ENCODE measurements around the gene ELAVL3.

ELAVL3 gene

DNA sequence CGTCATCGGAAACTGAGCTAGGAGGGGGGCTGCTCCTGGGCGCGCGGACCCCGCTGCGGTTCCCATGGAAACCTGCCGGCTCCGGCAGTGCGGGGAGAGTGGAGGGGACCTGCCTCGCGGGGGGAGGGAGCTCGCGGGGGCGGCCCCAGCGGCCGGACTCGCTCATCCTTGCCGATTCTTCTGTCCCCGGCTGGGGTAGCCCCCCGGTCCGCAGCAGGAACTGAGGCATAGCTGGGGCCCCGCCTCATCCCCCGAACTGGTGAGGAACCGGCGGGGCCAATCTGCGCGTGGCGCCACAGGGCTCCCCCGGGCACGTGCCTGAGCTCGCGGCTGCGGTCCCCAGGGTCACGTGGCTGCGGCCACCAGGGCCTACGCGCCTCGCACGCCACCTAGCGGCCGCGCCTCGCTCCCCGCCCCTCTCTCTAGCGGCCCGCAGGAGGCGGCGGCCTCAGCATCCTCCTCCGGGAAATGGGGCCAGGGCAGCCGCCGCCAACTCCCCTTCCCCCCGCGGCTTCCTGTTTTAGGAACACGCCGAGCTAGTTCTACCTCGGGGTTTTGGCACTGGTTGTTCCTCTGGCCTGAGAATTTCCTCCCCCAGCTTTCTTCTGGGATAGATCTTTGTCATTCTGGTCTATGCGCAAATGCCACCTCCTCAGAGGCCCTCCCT, 1.7 kb upstream of the ELAVL3 start:
- peak; percentile 79 for TF ChIP-seq ARNT (IDR thresholded peaks at IDR 0.05)
- TF ChIP-seq FOXA1 (IDR thresholded peaks at IDR 0.05) = no peak
- TF ChIP-seq FOXM1 (IDR thresholded peaks at IDR 0.05; ENCODE audit: borderline replicate concordance) = peak; percentile 58; the same call in 1 of the 2 replicates
- peak; percentile 55; the same call in 1 of the 2 replicates for TF ChIP-seq CTBP1 (IDR thresholded peaks at IDR 0.05; ENCODE audit: borderline replicate concordance)
- TF ChIP-seq ZNF384 (IDR thresholded peaks at IDR 0.05) = no peak
- TF ChIP-seq SP1 (IDR thresholded peaks at IDR 0.05) = no peak
- no peak for TF ChIP-seq NFRKB (IDR thresholded peaks at IDR 0.05)
- no peak; the same call in 1 of the 2 replicates for TF ChIP-seq TARDBP (IDR thresholded peaks at IDR 0.05)
- no peak; the same call in 1 of the 2 replicates for TF ChIP-seq BHLHE40 (IDR thresholded peaks at IDR 0.05; ENCODE audit: borderline replicate concordance)
- TF ChIP-seq ELF4 (IDR thresholded peaks at IDR 0.05) = no peak
- TF ChIP-seq LEF1 (IDR thresholded peaks at IDR 0.05; ENCODE audit: borderline replicate concordance) = peak; percentile 85; the same call in 1 of the 2 replicates
- TF ChIP-seq FOXK2 (IDR thresholded peaks at IDR 0.05) = no peak
- no peak for TF ChIP-seq HDGF (IDR thresholded peaks at IDR 0.05; ENCODE audit: borderline replicate concordance)
- TF ChIP-seq, protein P1, sequence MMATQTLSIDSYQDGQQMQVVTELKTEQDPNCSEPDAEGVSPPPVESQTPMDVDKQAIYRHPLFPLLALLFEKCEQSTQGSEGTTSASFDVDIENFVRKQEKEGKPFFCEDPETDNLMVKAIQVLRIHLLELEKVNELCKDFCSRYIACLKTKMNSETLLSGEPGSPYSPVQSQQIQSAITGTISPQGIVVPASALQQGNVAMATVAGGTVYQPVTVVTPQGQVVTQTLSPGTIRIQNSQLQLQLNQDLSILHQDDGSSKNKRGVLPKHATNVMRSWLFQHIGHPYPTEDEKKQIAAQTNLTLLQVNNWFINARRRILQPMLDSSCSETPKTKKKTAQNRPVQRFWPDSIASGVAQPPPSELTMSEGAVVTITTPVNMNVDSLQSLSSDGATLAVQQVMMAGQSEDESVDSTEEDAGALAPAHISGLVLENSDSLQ (IDR thresholded peaks at IDR 0.05) = no peak
- no peak for TF ChIP-seq SUZ12 (IDR thresholded peaks at IDR 0.05)
- peak; percentile 96 for TF ChIP-seq L3MBTL2 (conservative IDR thresholded peaks at IDR 0.05)
- ChIA-PET CTCF (interaction anchor here (0.5 to 3.0 kb wide), 18 partner anchors 11 to 402 kb away, joined by 3 to 14 read pairs (median 4); partner anchors contain the start of genes ELOF1 and PRKCSH), POLR2A (interaction anchor here (0.7 to 1.7 kb wide), 5 partner anchors 18 to 189 kb away, joined by 3 to 12 read pairs (median 3); partner anchors contain the start of gene SWSAP1)
- peak; percentile 96 for DNase-seq (ENCODE audit: extremely low spot score)

DNA sequence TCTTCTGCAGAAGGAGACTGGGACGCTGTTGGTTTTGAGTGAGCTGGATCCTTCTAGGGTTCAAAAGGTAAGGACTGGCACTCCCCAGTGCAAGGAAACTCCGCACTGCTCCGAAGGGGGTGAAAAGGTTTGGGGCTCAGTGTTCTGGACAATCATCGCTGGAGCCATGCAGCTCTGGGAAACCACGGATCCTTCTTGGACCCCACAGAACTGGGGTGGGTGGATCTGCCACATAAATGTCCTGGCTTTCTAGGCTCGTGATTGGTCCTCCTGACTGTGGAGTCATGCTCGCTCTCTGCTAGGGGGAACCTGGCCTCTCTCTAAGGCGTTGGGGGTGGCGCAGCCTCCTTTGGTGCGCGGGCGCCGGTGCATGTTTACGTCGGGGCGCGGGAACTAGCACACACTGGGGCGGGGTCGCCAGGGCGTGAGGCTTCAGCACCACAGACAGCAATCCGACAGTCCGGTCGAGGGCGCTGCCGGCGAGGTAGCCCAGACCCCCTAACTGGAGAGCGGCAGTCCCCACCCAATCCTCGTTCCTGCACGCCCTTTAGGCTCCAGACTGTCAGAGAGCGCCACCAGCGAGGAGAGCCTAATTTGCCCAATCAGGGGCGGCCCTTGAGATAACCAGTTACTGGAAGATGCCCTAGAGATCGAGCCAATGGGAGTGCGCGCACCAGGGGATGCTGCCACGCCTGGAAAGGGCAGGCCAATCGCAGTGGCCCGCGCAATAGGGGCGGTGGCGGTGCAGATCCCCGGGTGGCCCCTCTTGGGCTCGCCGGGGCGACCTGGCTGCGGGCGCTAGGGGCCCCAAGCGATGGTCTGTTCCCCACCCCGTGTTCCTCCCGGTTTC, 913 bp upstream of the ELAVL3 start:
- TF ChIP-seq, protein P1 (IDR thresholded peaks at IDR 0.05) = 0 out of 2 replicates have a peak, but pooled peaks have one; percentile 20
- TF ChIP-seq NFRKB (IDR thresholded peaks at IDR 0.05) (no peak), L3MBTL2 (conservative IDR thresholded peaks at IDR 0.05) (peak; percentile 17)
- ChIA-PET POLR2A (interaction anchor here (0.6 to 1.7 kb wide), 4 partner anchors 21 to 188 kb away, joined by 3 to 12 read pairs (median 6); partner anchors contain the start of gene SWSAP1), CTCF (interaction anchor here (0.6 to 3.0 kb wide), 15 partner anchors 12 to 252 kb away, joined by 3 to 14 read pairs (median 5); partner anchors contain the start of gene ELOF1)
- peak; percentile 84 for DNase-seq (ENCODE audit: extremely low spot score)

DNA sequence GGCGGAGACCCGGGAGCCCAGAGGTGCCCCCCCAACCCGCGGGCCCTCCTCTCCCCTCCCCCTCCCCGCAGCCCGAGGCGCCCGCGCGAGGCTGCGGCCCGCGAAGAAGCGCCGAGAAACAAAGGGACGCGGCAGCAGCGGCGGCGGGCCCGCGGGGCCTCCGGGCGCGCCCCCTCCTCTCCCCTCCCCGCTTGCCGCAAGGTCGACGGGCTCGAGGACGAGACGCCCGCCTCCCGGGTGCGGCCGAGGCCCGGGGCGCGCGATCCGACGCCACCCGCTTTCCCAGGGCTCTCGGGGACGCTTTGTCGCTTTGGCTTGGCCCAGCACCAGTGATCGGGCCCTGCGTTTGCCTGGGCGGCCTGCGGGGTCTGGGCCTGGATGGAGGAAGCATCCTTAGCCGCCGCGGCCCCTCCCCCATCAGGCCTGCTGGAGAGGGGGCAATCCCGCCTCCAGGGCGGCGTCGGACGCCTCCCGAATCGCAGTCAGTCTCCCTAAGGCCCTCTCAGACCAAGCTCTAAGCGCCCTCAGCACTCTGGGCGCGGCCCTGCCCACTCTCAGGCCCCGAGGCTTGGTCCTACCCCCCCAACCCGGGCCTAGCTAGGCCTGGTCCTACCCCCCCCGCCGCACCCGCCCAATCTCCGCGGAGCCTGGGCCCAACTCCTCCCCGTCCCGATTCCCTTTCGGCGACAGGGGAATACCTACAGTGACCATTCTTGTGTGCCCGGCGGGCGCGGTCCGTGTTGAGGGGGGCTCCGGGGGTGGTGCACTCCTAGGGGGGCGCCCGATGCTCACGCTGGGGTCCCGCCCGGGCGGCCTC, 740 bp downstream of the ELAVL3 start:
- ChIA-PET POLR2A (no interaction called here), CTCF (interaction anchor here (3.0 kb wide), 1 partner anchor 99 kb away, joined by 14 read pairs; no protein-coding TSS in a partner anchor)

DNA sequence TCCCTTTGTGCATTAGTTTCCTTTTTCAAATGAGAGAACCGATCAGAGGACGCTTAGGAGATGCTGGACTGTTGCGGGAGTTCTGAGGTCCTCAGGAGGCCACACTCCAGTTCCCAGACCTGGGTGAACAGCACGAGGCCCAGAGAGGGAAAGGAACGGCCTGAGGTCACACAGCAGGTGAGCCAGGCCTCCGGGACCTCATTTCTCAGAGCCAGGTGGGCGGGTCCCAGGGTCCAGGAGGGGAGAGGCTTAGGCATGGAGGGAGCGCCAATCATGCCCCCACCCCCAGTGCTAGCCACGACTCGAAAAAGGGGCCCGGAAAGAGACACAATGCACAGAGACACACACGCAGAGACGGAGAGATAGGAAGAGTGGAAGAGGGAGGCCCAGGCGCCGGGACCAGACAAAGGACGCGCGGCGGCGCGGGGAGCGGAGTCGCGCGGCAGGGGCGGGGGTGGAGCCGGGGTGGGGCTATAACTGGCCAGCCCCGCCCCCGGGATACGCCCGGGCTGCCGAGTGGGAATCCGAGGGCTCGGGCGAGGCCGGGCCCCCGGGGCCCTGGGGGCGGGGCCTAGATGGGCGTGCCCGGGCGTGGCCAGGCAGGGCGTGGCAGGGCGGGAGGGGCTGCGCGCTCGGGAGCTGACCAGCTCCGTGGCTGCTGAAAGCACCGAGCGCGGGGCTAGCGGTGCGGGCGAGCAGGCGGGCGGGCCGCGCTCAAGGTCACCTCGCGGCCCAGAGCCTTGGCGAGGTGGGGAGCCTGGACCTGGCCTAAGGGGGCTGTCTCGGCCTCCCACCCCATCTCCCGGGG, 1.6 kb downstream of the ELAVL3 start:
- peak; percentile 74 for DNase-seq (ENCODE audit: extremely low spot score)
- CTCF ChIA-PET = no interaction called here
- no peak for TF ChIP-seq ELF4 (IDR thresholded peaks at IDR 0.05)
- TF ChIP-seq, protein P1 (IDR thresholded peaks at IDR 0.05) = 0 out of 2 replicates have a peak, but pooled peaks have one; percentile 7
- no peak for TF ChIP-seq NFRKB (IDR thresholded peaks at IDR 0.05)
- TF ChIP-seq FOXK2 (IDR thresholded peaks at IDR 0.05) = no peak
- TF ChIP-seq TARDBP (IDR thresholded peaks at IDR 0.05) = no peak
- TF ChIP-seq HDGF (IDR thresholded peaks at IDR 0.05; ENCODE audit: borderline replicate concordance) = no peak
- POLR2A ChIA-PET = no interaction called here

More for the DNA sequence above, 740 bp downstream of the ELAVL3 start:
- no peak for TF ChIP-seq LEF1 (IDR thresholded peaks at IDR 0.05; ENCODE audit: borderline replicate concordance)
- TF ChIP-seq, protein P1 (IDR thresholded peaks at IDR 0.05) = no peak
- no peak for TF ChIP-seq FOXA1 (IDR thresholded peaks at IDR 0.05)
- no peak for TF ChIP-seq ZNF384 (IDR thresholded peaks at IDR 0.05)
- no peak for TF ChIP-seq SP1 (IDR thresholded peaks at IDR 0.05)
- TF ChIP-seq ARNT (IDR thresholded peaks at IDR 0.05) = no peak
- TF ChIP-seq FOXM1 (IDR thresholded peaks at IDR 0.05; ENCODE audit: borderline replicate concordance) = no peak
- TF ChIP-seq L3MBTL2 (conservative IDR thresholded peaks at IDR 0.05) = no peak
- no peak for TF ChIP-seq HDGF (IDR thresholded peaks at IDR 0.05; ENCODE audit: borderline replicate concordance)
- TF ChIP-seq BHLHE40 (IDR thresholded peaks at IDR 0.05; ENCODE audit: borderline replicate concordance) = no peak
- no peak for TF ChIP-seq ELF4 (IDR thresholded peaks at IDR 0.05)
- TF ChIP-seq CTBP1 (IDR thresholded peaks at IDR 0.05; ENCODE audit: borderline replicate concordance) = no peak
- no peak for TF ChIP-seq FOXK2 (IDR thresholded peaks at IDR 0.05)
- no peak for TF ChIP-seq TARDBP (IDR thresholded peaks at IDR 0.05)
- DNase-seq (ENCODE audit: extremely low spot score) = no peak

Data from HEK293T (cell line).